Measurements from ENCODE around the gene LCLAT1.

LCLAT1 gene

DNA sequence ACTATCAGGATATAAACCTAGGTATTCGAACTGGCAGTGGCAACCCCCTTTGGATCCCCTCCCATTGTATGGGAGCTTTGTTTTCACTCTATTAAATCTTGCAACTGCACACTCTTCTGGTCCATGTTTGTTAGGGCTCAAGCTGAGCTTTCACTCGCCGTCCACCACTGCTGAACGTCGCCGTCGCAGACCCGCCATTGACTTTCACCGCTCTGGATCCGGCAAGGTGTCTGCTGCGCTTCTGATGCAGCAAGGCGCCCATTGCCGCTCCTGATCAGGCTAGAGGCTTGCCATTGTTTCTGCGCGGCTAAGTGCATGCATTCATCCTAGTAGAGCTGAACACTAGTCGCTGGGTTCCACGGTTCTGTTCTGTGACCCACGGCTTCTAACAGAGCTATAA is 69.1 kb downstream of the LCLAT1 start:
- no peak for DNase-seq (ENCODE audit: low spot score)

- no peak for DNase-seq (ENCODE audit: low spot score)
These were observed 72.8 kb downstream of the LCLAT1 start for GRCh38 chr2:30519796-30520195.

GRCh38 chr2:30522421-30522820 is 75.4 kb downstream of the LCLAT1 start:
- no peak for DNase-seq (ENCODE audit: low spot score)

DNA sequence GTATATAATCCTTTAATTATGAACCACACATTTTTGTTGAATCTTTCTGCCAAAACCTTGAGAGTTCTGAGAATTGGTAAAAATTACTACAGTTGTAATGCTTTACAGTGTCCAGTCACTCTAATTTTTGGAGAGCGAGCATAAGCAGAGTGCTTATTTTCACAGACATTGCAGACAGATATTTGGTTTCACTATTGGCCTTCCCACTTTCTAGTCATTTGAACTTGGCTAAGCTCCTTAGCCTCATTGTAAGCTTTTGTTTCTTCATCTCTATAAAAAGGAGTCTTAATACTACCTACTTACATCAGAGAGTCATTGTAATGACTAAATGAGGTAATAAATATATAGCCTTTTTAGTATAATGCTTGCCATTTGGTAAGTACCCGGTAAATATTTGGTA is 80.4 kb downstream of the LCLAT1 start:
- DNase-seq (ENCODE audit: low spot score), result no peak

DNA sequence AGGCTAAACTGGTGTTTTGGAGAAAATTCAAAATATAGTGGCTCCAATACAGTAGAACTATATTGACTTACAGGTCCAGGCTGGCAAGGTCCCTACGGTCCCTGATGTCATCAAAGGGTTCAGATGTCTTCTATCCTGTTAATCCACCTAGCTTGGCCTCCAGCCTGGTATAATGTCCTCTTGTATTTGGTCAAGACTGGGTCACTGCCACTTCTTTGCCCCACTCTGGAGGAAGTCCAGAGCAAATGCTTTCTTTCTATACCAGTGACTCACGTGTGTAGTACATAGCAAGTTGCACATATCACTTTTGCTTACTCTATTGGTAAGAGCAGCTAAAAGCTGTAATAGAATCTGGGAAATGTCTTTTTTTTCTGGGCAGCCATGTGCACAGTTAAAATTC is 80.8 kb downstream of the LCLAT1 start:
- DNase-seq (ENCODE audit: low spot score), result no peak

DNA sequence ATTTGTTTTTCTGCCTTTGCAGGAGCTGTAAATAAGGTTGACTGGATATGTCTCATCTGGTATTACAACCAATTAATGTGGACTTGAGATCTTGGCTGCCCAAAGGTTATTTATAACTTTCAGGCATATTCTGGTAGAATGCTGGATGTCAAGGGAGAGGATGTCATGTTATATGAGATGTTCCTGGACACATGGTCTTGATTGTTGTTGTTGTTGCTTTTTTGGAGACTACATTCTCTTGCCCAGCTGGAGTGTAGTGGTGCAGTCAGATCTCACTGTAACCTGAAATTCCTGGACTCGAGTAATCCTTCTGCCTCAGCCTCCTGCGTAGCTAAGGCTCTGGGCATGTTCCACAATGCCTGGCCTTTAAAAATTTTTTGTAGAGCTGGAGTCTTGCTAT is 83.3 kb downstream of the LCLAT1 start:
- DNase-seq (ENCODE audit: low spot score), result no peak

DNA sequence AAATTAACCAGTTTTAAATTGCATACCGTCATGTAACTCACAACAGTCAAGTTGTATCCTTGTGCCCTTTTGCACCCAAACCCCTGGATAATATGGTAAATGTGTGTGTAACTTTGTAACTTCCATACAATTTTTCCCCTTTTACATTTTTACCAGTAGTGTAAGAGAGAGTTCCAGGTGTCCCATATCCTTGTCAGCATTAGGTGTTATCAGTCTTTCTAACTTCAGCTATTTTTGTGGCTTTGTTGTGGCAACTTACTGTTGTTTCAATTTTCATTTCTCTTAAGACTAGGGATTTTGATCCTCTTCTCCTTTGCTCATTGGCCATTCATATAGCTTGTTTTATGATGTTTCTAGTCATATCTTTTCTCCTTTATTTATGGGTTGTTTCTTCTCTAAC is 94.6 kb downstream of the LCLAT1 start:
- DNase-seq (ENCODE audit: low spot score), result no peak

DNA sequence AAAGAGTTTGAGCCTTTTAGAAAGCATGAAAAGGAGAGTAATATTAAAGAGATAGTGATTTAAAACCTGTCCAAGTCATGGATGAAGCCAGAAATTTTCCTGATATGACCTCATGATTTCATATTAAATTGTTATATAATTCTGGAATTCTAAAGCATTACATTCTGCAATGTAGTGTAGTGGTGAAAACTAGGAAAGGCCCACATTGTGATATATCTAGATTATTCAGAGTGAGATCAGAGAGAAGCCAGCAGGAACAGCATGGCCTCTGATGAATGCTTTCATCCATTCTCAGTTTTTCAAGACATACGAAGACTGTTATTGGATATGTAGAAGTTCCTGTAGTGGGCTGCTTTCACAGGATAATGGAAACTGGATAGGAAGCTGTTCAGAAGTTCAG is 98.8 kb downstream of the LCLAT1 start:
- no peak for DNase-seq (ENCODE audit: low spot score)

DNA sequence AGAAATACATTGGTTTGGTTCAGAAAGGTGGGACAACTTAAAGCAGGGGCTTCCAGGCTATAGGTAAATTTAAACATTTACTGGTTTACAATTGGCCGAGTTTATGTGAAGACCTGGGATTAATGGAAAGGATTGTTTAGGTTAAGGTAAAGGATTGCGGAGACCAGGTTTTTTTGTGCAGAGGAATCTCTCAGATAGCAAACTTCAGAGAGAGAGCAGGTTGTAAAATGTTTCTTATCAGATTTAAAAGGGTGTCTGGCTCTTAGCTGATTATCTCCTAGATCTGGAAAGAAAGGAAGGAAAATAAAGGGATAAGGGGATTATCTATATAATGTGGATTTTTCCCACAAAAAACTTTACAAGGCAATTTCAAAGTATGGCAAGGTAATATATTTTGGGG is 101.3 kb downstream of the LCLAT1 start:
- no peak for DNase-seq (ENCODE audit: low spot score)

DNA sequence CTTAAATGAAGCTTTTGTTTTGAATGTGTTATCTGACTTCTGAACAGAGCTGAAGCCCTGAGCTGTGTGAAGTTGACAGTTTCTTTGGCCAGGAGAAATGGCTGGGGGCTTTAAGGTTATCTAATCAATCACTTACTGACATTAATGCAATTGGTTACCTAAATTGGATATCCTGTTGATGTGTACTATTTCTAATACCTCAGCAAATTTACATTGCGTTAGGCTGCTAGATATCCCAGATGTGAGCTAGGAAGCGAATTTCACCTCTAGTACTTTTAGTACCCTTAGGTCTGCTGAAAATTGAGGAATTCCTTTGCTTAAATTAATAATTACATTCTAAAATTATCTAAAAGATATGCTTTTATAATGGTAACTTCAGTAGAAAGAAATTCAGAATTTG is 102.0 kb downstream of the LCLAT1 start:
- DNase-seq (ENCODE audit: low spot score), result no peak

DNA sequence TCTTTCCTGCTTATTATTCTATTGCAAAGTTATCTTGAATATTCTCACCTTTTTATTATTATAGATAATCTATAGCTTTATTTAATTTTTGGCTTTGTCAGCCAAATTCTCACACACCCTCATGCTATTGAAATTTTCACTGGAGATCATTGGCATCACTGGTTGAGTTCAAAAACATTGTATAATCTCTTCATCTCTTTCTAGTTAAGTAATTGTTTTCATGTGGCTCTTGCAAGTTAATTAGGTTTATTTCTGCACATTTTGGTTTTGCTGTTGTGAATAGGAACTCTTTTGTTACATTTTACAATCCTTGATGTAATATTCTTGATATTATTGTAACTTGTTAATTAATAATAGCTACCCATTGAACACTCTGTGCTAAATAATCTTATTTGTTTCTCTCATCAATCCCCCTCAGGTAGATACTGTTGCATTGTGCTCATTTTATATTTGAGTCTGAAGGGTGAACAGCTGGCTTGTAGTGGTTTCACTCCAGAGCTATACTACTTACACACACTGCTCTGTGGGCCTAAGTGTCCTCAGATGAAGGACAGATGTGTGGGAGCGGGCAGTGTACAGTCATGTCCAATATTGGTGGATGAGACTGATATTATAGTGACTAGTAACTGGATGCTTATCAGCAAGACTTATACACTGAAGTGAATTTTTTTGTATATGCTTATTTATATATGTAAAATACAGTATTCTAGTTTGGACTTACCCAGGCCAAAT is 112.7 kb downstream of the LCLAT1 start:
- DNase-seq (ENCODE audit: low spot score), result no peak

DNA sequence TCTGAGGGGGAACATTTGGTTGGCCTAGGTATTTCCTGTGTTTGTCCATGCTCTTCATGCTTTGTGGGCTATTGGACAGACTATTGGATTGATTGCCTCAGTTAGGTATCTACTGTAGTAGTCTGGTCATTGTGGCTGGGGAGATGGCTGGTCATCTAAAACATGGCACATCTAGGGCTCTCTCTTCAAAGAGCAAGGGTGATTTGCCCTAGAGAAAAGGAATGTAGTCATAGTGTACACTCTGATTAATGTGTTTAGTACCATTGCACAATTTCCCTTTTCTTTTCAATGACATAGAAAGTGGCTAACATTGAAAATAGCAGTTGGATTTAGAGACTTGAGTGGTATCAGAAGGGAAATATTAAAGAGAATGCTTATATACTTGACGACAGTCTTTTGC is 114.3 kb downstream of the LCLAT1 start:
- DNase-seq (ENCODE audit: low spot score), result no peak

- no peak for DNase-seq (ENCODE audit: low spot score)
These were observed 118.9 kb downstream of the LCLAT1 start for GRCh38 chr2:30565851-30566358.

DNA sequence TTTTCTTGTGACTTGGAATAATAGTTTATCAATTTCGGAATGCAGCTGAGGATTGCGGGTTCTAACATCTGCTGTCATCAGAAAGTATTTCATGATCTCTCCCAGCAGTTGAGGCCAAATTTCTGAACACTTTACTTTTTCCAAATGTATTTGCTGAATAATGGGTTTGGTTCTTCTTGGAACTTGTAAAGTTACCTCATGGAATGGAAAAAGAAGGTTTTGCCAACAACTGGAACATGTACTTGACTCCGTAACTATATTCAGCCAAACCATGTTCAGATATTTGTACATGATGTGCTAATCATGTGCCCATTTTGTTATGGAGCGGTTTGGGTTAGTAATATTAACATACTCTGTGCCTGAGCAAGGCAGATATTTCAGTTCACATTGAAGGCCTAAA is 119.6 kb downstream of the LCLAT1 start:
- DNase-seq (ENCODE audit: low spot score), result no peak

DNA sequence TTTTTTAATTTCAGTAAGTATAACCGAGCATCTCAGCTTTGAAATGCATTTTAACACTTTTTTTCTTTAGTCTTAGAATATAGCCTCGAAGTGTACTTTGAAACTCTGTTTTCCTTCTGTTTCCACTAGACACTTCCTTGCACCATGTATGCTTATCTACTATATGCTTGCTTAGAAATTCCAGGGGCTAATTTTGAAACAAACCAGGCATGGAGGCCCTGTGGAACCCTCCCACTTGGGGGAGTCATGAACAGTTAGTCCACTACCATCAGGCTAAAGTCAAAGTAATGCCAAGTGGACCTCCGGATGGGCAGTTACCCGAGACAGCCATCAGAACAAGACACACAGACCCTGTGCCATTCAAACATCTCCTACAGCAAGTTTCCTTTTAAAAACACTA is 120.3 kb downstream of the LCLAT1 start:
- no peak for DNase-seq (ENCODE audit: low spot score)

DNA sequence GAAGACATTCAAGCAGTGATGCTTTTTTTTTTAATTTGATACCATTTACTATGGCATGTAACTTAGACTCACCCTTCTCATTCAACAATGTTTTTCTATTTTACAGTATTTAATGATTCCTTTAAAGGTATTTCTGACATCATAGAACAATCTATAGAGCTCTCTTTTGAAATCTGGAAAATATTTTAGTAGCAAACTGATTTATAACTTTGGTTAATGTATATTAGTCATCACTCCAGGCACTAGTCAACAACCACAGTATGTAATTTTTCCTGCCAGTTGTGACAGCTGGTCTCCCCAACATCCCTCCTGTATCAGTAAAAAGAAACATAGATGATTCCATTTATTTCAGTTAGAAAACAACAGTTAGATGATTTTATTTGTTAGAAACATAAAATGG is 122.9 kb downstream of the LCLAT1 start:
- no peak for DNase-seq (ENCODE audit: low spot score)

- no peak for DNase-seq (ENCODE audit: low spot score)
These were observed 130.1 kb downstream of the LCLAT1 start for GRCh38 chr2:30577151-30577550.

DNA sequence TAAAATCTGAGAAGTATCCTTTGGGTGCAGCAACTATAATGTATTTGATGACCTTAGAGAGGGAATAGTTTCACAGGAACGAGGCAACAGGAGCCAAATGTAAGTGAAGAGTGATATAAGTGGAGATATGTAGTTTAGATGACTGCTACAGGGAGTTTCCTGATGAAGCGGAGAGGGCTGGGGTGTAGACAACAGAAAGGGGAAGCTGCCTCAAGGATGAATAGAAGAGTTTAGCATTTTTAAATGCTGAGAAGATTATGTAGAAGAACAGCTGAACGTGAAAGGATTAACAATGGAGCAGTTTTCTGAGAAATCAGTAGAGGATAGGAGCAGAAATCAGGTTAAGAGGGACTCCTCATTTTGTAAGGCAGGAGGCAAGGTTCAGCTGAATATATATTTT is 133.3 kb downstream of the LCLAT1 start:
- no peak for DNase-seq (ENCODE audit: low spot score)

GRCh38 chr2:30582521-30582920 is 135.5 kb downstream of the LCLAT1 start:
- no peak for DNase-seq (ENCODE audit: low spot score)

- no peak for DNase-seq (ENCODE audit: low spot score)
These were observed 136.2 kb downstream of the LCLAT1 start for GRCh38 chr2:30583204-30583749.

DNA sequence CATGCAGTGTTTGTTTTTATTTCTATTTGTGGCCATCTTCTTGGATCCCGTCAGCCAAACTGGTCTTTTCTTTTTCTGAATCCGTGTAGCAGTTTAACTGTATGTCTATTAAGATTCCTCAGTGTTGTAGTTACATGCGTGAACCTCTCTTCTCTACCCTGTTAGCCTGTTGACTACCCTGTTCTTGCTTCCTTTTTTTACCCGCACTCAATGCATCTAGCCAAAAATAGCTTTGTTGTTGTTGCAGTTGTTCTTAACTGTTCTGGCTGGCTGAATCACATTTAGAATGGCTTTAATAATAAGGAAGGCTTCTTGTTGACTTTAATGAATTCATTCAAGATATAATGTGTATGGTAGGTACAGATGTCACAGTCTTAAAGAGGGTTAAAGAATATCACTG is 137.1 kb downstream of the LCLAT1 start:
- DNase-seq (ENCODE audit: low spot score), result no peak

GRCh38 chr2:30588994-30589393 is 141.9 kb downstream of the LCLAT1 start:
- DNase-seq (ENCODE audit: low spot score), result no peak

- DNase-seq (ENCODE audit: low spot score), result no peak
These were observed 143.4 kb downstream of the LCLAT1 start for GRCh38 chr2:30590407-30590806.

- DNase-seq (ENCODE audit: low spot score), result no peak
These were observed 144.1 kb downstream of the LCLAT1 start for GRCh38 chr2:30591186-30591585.

Measured in left forelimb (tissue), 1 donor.